ENCODE measurements around the gene USP40.

The USP40 gene

DNA sequence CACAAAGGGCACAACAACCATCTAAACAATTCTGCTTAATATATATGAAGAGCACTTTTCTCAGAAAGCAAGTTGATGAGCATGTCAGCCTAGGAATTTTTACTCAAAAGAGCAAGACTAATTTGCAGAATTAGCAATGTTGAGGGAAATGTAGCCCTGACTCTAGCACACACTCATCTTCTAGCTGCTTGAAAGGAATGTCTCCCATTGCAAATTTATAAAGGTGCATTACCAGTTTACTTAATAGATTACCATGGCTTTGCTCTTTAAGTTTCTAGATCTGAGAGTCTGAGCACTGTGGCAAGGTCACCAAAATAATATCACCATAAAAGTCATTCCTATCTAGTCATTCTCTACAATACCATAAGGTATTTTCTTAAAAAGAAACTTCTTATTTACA, 40.8 kb downstream of the USP40 start (continued):
- TF ChIP-seq, protein P1, sequence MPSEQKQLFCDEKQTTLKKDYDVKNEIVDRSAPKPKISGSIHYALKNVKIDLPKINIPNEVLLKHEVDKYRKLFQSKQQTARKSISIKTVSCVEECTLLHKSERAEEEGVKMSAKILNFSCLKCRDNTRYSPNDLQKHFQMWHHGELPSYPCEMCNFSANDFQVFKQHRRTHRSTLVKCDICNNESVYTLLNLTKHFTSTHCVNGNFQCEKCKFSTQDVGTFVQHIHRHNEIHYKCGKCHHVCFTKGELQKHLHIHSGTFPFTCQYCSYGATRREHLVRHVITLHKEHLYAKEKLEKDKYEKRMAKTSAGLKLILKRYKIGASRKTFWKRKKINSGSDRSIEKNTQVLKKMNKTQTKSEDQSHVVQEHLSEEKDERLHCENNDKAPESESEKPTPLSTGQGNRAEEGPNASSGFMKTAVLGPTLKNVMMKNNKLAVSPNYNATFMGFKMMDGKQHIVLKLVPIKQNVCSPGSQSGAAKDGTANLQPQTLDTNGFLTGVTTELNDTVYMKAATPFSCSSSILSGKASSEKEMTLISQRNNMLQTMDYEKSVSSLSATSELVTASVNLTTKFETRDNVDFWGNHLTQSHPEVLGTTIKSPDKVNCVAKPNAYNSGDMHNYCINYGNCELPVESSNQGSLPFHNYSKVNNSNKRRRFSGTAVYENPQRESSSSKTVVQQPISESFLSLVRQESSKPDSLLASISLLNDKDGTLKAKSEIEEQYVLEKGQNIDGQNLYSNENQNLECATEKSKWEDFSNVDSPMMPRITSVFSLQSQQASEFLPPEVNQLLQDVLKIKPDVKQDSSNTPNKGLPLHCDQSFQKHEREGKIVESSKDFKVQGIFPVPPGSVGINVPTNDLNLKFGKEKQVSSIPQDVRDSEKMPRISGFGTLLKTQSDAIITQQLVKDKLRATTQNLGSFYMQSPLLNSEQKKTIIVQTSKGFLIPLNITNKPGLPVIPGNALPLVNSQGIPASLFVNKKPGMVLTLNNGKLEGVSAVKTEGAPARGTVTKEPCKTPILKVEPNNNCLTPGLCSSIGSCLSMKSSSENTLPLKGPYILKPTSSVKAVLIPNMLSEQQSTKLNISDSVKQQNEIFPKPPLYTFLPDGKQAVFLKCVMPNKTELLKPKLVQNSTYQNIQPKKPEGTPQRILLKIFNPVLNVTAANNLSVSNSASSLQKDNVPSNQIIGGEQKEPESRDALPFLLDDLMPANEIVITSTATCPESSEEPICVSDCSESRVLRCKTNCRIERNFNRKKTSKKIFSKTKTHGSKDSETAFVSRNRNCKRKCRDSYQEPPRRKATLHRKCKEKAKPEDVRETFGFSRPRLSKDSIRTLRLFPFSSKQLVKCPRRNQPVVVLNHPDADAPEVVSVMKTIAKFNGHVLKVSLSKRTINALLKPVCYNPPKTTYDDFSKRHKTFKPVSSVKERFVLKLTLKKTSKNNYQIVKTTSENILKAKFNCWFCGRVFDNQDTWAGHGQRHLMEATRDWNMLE (tag by site-specific recombination; conservative IDR thresholded peaks at IDR 0.05; ENCODE audit: low read depth): no peak
- TF ChIP-seq, protein P2, sequence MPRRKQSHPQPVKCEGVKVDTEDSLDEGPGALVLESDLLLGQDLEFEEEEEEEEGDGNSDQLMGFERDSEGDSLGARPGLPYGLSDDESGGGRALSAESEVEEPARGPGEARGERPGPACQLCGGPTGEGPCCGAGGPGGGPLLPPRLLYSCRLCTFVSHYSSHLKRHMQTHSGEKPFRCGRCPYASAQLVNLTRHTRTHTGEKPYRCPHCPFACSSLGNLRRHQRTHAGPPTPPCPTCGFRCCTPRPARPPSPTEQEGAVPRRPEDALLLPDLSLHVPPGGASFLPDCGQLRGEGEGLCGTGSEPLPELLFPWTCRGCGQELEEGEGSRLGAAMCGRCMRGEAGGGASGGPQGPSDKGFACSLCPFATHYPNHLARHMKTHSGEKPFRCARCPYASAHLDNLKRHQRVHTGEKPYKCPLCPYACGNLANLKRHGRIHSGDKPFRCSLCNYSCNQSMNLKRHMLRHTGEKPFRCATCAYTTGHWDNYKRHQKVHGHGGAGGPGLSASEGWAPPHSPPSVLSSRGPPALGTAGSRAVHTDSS (tag by site-specific recombination; IDR thresholded peaks at IDR 0.05): no peak

DNA sequence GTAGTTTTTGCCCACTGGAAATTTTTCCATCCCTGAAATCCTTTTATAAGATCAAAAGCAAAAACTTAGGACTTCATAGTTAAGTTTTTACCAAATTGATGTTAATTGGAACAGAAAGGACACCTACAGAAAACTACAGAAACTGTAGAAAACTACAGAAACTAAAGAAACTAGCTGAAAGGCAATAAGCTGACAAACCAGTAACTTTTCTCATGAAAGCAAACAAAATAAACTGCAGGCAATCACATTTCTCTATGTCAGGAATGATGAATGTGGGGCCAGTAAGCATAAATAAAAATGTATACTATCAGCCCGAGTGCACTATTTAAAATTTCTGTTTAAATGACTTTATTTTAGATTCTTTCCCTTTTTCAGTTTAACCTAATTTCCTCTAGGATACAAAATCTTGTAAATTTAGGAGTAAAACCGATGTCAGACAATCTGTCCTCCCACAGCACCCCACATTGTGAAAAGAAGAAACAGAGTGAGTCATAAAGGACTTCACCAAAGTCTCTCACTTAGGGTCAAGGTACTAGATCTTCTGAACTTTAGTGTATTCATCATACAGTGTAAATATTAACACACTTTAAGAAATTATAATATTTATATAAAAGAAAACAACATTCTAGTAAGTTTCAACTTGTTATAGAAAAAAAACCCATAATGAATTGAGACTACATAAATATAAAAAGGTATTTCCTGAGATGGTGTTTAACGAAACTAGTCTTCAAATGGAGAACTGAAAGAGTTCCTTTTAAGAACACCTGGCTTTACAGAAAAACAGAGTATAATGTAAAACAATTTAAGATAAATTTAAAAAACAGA, 46.6 kb downstream of the USP40 start:
- H3K4me1 ChIP-seq (ENCODE audit: control insufficient read depth, insufficient read depth, low read length): no peaks in the 10 kb centered on the region

More for the DNA sequence above, 46.6 kb downstream of the USP40 start:
- POLR2A ChIA-PET: no interaction called here
- CTCF ChIA-PET: no interaction called here
- no peak for TF ChIP-seq ZNF629 (tag by site-specific recombination; IDR thresholded peaks at IDR 0.05)
- no peak for TF ChIP-seq ZNF791 (tag by site-specific recombination; IDR thresholded peaks at IDR 0.05)
- TF ChIP-seq, protein P3, sequence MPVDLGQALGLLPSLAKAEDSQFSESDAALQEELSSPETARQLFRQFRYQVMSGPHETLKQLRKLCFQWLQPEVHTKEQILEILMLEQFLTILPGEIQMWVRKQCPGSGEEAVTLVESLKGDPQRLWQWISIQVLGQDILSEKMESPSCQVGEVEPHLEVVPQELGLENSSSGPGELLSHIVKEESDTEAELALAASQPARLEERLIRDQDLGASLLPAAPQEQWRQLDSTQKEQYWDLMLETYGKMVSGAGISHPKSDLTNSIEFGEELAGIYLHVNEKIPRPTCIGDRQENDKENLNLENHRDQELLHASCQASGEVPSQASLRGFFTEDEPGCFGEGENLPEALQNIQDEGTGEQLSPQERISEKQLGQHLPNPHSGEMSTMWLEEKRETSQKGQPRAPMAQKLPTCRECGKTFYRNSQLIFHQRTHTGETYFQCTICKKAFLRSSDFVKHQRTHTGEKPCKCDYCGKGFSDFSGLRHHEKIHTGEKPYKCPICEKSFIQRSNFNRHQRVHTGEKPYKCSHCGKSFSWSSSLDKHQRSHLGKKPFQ (tag by site-specific recombination; IDR thresholded peaks at IDR 0.05): no peak
- no peak for TF ChIP-seq ZNF544 (tag by site-specific recombination; IDR thresholded peaks at IDR 0.05)
- no peak for TF ChIP-seq ZNF473 (tag by site-specific recombination; IDR thresholded peaks at IDR 0.05)
- TF ChIP-seq OSR2 (tag by site-specific recombination; IDR thresholded peaks at IDR 0.05): no peak
- no peak for TF ChIP-seq ZNF112 (tag by site-specific recombination; IDR thresholded peaks at IDR 0.05)
- no peak for TF ChIP-seq ZNF670 (tag by site-specific recombination; IDR thresholded peaks at IDR 0.05; ENCODE audit: low read depth)
- TF ChIP-seq MEIS1 (CRISPR knock-in tag; IDR thresholded peaks at IDR 0.05; ENCODE audit: borderline replicate concordance): no peak
- TF ChIP-seq KLF1 (tag by site-specific recombination; IDR thresholded peaks at IDR 0.05): no peak
- TF ChIP-seq, protein P4, sequence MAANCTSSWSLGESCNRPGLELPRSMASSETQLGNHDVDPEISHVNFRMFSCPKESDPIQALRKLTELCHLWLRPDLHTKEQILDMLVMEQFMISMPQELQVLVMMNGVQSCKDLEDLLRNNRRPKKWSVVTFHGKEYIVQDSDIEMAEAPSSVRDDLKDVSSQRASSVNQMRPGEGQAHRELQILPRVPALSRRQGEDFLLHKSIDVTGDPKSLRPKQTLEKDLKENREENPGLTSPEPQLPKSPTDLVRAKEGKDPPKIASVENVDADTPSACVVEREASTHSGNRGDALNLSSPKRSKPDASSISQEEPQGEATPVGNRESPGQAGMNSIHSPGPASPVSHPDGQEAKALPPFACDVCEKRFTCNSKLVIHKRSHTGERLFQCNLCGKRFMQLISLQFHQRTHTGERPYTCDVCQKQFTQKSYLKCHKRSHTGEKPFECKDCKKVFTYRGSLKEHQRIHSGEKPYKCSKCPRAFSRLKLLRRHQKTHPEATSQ (tag by site-specific recombination; IDR thresholded peaks at IDR 0.05): no peak
- no peak for TF ChIP-seq ZNF423 (tag by site-specific recombination; IDR thresholded peaks at IDR 0.05)
- no peak for TF ChIP-seq ZNF561 (tag by site-specific recombination; IDR thresholded peaks at IDR 0.05; ENCODE audit: borderline replicate concordance)
- TF ChIP-seq TCF7L2 (IDR thresholded peaks at IDR 0.05; ENCODE audit: borderline replicate concordance, low read depth, low read length): no peak
- no peak for TF ChIP-seq ZFP41 (tag by site-specific recombination; IDR thresholded peaks at IDR 0.05; ENCODE audit: borderline replicate concordance)
- TF ChIP-seq ZNF274 (IDR thresholded peaks at IDR 0.05; ENCODE audit: low read length): no peak
- TF ChIP-seq ZNF274 (tag by site-specific recombination; IDR thresholded peaks at IDR 0.05; ENCODE audit: borderline replicate concordance): no peak
- TF ChIP-seq ZBTB21 (tag by site-specific recombination; IDR thresholded peaks at IDR 0.05): no peak
- Histone ChIP-seq H3K9me3 (ENCODE audit: control insufficient read depth, insufficient read depth, low read depth, low read length) (no peaks in the 10 kb centered on the region), H3K27ac (ENCODE audit: extremely low read depth, low read depth, low read length) (no peak overlapping the region), H3K4me3 (ENCODE audit: low read depth, low read length) (no peak overlapping the region), H3K36me3 (ENCODE audit: control insufficient read depth in 2 of 2, insufficient read depth in 1 of 2, low read length in 2 of 2) (peaks cover 9 to 44% of the 10 kb centered on the region in 2 experiments; a peak in 2 of 3 replicates)

Measured in HEK293 (cell line).